Eye (tissue), 1 donor: ENCODE results near the gene IVD.

Experiments
- DNase-seq: peaks from one replicate; pipeline ENCODE4 v3.0.0-alpha.2; 2015

Gene IVD

DNA sequence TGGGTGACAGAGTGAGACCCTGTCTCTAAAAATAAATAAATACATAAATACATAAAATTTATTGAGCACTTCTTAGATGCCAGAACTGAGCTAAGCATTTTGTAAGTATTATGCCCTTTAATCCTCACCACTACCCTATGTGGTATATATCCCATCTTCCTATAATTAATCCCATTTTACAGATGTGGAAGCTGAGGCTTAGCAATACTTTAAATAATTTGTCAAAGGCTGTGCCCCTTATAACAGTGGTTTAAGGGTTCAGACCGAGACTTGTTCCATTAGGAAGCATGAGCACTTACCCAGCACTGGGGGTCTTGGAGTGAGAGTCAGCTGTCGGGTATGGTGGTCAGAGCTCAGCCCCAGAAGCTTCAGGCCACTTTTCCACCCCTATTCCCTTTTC lies 57.7 kb downstream of the IVD start:
- DNase-seq, result no peak

DNA sequence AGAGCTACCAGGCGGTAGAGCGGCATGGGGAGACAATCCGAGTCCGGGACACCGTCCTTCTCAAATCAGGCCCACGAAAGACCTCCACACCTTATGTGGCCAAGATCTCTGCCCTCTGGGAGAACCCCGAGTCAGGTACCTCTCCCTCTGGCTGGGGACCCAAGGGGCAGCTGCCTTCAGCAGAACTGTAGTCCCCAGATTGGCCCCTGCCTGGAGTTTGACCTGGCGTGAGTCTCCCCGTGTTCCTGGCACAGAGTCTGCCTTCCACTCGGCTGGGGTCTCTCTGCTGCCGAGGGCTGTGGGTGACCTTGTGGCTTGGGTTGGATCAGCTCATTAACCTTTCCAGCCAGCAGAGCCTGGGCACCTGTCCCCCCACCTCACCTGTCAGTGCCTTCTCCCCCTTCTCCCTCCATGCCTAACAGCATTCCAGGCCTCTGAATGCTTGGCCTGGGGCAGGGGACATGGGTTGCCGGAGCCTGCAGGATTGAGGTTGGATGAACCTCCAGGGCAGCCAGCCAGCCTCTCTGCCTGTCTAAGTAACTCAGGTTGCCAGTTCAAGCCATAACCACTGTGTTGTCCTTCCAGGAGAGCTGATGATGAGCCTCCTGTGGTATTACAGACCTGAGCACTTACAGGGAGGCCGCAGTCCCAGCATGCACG lies 58.4 kb downstream of the IVD start:
- no peak for DNase-seq

DNA sequence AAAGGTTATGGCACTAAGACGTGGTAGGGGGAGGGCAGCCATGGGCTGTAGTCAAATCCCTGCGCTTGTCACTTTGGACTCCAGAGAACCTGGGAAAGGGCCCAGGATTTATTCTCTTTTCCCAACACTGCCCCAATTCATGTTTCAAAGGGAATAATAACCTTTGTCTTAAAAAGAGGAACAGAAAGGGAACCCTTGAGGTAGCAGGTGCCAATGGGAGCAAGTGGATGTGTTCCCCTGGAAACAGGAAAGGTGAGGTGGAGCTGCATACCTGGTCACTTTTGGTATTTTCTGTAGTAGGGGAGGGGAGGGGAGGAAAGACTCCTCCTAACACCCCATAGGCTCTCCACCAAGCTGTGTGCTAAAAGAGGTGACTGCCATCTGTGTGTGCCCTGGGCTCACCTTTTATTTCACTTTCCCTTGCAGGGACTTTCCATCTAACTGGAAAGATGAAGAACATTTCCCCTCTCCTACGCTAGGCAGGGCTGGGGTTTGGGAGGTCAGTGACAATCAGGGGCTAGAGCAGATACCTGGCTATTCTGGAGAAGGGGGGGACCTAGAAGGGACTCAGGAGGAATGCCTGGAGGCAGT lies 59.1 kb downstream of the IVD start:
- no peak for DNase-seq

DNA sequence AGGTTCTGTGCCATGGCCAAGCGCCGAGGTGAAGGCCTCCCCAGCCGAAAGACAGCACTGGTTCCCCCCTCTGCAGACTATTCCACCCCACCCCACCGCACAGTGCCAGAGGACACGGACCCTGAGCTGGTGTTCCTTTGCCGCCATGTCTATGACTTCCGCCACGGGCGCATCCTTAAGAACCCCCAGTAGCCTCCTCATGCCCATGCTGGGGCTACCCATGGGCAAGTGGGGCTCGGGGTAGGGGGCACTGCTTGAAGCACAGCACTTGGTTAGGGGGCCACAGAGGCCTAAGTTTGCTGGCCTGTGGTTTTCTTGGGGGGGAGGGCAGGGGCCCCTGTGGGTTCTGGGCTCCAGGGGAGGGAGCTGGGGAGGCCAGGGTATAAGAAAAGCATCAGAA lies 60.3 kb downstream of the IVD start:
- no peak for DNase-seq

DNA sequence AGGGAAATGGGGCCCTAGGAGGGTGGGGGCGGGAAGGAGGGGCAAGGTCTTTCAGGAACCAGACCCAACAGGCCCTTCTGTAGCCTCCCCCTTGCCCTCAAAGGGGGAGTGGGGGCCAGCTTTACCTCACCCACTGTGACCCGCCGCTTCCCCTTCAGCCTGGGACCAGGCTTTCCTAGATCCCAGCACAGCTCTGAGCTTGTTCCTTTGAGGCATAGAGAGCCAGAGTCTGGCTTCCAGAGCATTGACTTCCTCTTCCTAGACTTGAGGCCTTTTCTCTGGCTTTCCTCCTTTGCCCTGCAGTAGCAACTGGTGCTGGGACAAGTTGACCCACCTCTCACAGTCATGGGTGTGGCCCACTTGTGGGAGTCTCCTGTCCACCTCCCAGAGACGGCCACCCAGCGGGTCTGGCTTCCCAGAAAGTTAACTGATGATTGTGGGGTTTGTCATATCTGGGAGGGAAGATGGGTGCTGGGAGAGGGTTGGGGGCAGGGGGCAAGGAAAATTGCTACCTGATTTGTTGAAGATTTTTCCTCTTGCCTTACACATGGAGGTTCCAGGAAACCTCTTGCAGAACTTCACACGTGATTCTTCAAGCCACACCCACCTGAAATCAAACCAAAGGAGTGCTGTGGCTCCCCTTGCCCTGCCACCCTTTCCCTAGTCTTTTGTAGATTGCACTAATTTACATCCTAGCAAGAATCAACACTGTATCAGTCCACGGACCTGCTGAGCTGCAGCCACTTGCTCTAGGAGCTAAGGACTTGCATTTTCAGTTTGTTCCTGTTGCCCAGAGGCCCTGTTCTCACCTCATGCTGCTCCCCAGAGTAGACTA lies 61.0 kb downstream of the IVD start:
- no peak for DNase-seq

DNA sequence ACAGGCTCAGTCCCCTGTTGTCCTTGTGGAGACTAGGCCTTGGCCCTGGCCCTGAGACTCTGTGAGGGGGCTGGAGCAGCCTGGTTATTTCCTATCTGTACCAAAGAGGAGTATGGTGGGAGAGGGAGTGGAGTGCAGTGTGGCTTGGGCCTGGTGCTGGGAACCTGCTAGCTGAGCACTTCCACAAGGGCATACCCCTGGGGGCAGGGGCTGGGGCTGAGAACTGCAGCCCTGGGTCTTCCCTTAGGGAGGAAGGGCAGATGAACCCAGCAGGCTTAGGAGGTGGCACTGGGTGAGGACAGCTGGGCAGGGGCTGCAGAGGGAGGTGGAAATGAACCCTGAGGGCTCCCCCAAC lies 61.6 kb downstream of the IVD start:
- DNase-seq, result no peak

DNA sequence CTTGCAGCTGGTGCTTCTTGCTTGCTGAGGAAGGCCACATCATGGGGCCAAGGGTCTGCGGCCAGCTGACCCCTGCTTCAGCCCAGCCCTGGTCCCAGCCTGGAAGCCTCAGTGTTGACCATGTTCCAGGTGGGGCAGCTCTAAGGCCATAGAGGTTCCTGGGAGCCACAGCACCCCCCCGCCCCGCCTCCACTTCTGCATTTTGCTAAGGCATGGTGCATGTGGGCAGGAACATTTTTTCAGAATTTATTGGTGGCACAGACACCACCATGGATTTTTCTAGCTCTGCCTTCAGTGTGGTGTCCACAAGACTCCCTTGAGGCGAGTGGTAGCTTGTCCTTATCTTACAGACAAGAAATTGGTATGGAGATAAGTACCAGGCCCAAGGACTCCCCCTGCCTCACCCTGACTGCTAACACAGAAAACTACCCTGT lies 63.3 kb downstream of the IVD start:
- DNase-seq, result no peak

DNA sequence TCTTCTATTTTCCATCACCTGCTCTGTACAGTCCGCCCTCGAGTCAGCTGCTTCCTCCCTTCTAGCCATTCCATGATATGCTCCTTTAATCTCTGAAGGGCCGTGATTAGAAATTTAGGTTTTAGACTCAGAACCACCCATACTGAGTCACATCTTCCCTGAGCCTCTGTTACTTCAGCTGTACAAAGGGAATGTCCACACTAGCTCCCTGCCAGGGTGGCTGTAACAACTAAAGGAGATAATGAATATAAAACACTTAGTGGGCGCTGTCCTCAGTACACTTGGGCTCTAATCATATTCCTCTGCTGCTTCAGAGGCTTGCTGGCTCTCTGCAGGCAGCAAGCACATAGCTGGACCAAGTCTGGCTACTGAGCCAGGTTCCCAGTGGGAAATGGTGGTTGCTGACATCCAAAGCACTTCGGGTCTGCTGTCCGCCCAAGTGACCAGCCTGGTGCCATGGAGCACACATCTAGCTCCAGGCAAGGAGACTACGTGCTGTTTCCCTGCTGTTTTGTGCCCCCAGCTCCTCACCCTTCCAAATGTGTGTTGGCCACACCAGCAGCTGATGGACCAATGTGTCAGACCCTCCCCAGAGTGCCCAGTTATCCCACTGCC lies 64.3 kb downstream of the IVD start:
- no peak for DNase-seq

DNA sequence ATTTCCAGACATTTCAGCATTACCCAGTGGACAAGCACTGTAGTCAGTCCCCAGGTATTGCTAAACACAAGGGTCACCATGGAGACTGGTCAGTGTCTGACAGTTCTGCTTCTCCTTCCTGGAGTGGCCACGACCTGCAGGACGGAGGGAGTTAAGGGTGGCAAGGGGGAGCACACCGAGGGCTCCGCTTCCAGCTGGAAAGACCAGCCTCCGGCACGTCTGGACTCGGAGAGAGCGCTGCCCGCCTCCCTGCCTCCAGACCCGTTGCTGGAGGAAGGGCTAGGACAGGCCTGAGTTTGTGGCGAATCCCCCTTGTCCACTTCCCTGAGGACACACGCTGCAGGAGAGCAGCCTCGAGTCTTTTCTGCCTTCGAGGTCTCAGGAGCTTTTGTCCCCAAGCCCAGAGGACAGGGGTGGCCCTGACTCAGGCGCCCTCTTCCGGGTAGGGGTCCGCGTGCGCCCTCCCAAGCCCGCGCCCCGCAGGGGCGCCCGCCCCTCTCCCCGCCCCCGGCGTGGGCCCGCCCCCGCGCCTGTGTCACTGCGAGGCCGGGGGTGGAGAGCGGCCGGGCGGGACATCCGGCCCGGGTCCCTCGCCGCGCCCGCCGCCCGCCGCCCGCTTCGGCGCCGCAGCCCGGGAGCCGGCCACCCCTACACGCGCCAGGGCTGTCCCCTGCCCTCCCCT lies 65.0 kb downstream of the IVD start, which contains the start of gene CHST14:
TSS of gene CHST14 (plus strand) at position 562 of the 682 bp plus-strand sequence. CDS start 230 bp downstream, outside the sequence.
- DNase-seq, result peak; percentile 87
